ENCODE data around the gene FBN3.
A peak's percentile ranks its signal among the peaks of the same experiment; 100 is the strongest.

Gene FBN3

GRCh38 chr19:8150998-8151766 is 1.8 kb upstream of the FBN3 start:
- no peak for TF ChIP-seq RAD21 (IDR thresholded peaks at IDR 0.05; ENCODE audit: low read depth)
- peak; percentile 75; the same call in 1 of the 2 replicates for TF ChIP-seq ZBTB7A (IDR thresholded peaks at IDR 0.05; ENCODE audit: low read depth)

GRCh38 chr19:8150178-8150865 is 930 bp upstream of the FBN3 start:
- TF ChIP-seq TEAD4 (IDR thresholded peaks at IDR 0.05) (no peak), YY1 (IDR thresholded peaks at IDR 0.05; ENCODE audit: low read depth) (no peak), CREB1 (IDR thresholded peaks at IDR 0.05; ENCODE audit: low read depth) (no peak), REST (IDR thresholded peaks at IDR 0.05; ENCODE audit: low read depth) (no peak), RAD21 (IDR thresholded peaks at IDR 0.05; ENCODE audit: low read depth) (no peak), EGR1 (IDR thresholded peaks at IDR 0.05) (no peak), USF1 (IDR thresholded peaks at IDR 0.05) (no peak), MAX (IDR thresholded peaks at IDR 0.05) (no peak), EP300 (IDR thresholded peaks at IDR 0.05; ENCODE audit: borderline replicate concordance) (no peak)

- TF ChIP-seq EP300 (IDR thresholded peaks at IDR 0.05; ENCODE audit: borderline replicate concordance) (0 out of 2 replicates have a peak, but pooled peaks have one; percentile 12), TCF12 (IDR thresholded peaks at IDR 0.05; ENCODE audit: low read depth) (0 out of 2 replicates have a peak, but pooled peaks have one; percentile 0), USF1 (IDR thresholded peaks at IDR 0.05) (no peak), MAX (IDR thresholded peaks at IDR 0.05) (0 out of 2 replicates have a peak, but pooled peaks have one; percentile 28), ZBTB7A (IDR thresholded peaks at IDR 0.05; ENCODE audit: low read depth) (peak; percentile 90)
These were observed 757 bp downstream of the FBN3 start for GRCh38 chr19:8148410-8149260.

- TF ChIP-seq TCF12 (IDR thresholded peaks at IDR 0.05; ENCODE audit: low read depth) (0 out of 2 replicates have a peak, but pooled peaks have one; percentile 5), FOXM1 (IDR thresholded peaks at IDR 0.05; ENCODE audit: borderline replicate concordance, low read depth) (no peak), RAD21 (IDR thresholded peaks at IDR 0.05; ENCODE audit: low read depth) (no peak), TAF1 (IDR thresholded peaks at IDR 0.05; ENCODE audit: low read depth) (no peak), MAX (IDR thresholded peaks at IDR 0.05) (peak; percentile 32; the same call in 1 of the 2 replicates), USF1 (IDR thresholded peaks at IDR 0.05) (no peak), CREB1 (IDR thresholded peaks at IDR 0.05; ENCODE audit: low read depth) (no peak), NFIC (IDR thresholded peaks at IDR 0.05) (no peak), TEAD4 (IDR thresholded peaks at IDR 0.05) (no peak), YY1 (IDR thresholded peaks at IDR 0.05; ENCODE audit: low read depth) (no peak), EGR1 (IDR thresholded peaks at IDR 0.05) (no peak)
These were observed 1.3 kb downstream of the FBN3 start for GRCh38 chr19:8148088-8148409.

- no peak for TF ChIP-seq YY1 (IDR thresholded peaks at IDR 0.05; ENCODE audit: low read depth)
- no peak for TF ChIP-seq TCF12 (IDR thresholded peaks at IDR 0.05; ENCODE audit: low read depth)
- TF ChIP-seq MAX (IDR thresholded peaks at IDR 0.05), result no peak
- no peak for TF ChIP-seq EP300 (IDR thresholded peaks at IDR 0.05; ENCODE audit: borderline replicate concordance)
- no peak for TF ChIP-seq NFIC (IDR thresholded peaks at IDR 0.05)
- TF ChIP-seq CREB1 (IDR thresholded peaks at IDR 0.05; ENCODE audit: low read depth), result no peak
- no peak for TF ChIP-seq RAD21 (IDR thresholded peaks at IDR 0.05; ENCODE audit: low read depth)
- no peak for TF ChIP-seq FOXM1 (IDR thresholded peaks at IDR 0.05; ENCODE audit: borderline replicate concordance, low read depth)
- no peak for TF ChIP-seq REST (IDR thresholded peaks at IDR 0.05; ENCODE audit: low read depth)
- TF ChIP-seq TAF1 (IDR thresholded peaks at IDR 0.05; ENCODE audit: low read depth), result no peak
- TF ChIP-seq USF1 (IDR thresholded peaks at IDR 0.05), result no peak
- TF ChIP-seq CEBPB (IDR thresholded peaks at IDR 0.05), result no peak
- TF ChIP-seq TEAD4 (IDR thresholded peaks at IDR 0.05), result no peak
- no peak for TF ChIP-seq EGR1 (IDR thresholded peaks at IDR 0.05)
- TF ChIP-seq ZBTB7A (IDR thresholded peaks at IDR 0.05; ENCODE audit: low read depth), result no peak
These were observed 1.8 kb downstream of the FBN3 start for GRCh38 chr19:8147582-8147978.
